M059J (cell line): ENCODE results near the gene DYSF. TPM values are rescaled to one million over a fixed set of nuclear protein-coding genes. Genes with fewer than 3 reads are reported as not detected.

Experiments used
- DNase-seq: peaks from one replicate; pipeline ENCODE4 v3.0.0-alpha.2; 2012; ENCODE audit warnings: low read depth
- total RNA-seq: library from RNA; depleted of rRNA; stranded (reverse); fragments of >200 nt; shearing (Covaris generic); gene quantifications from 2 replicates; pipeline ENCODE4 v1.2.3, GENCODE V29; 2014

The DYSF gene
- total RNA-seq, 1 experiment from 2014 or later, result 0.81 TPM

- no peak for DNase-seq
Observed at GRCh38 chr2:71602581-71602980, 149.2 kb downstream of the DYSF start.

- no peak for DNase-seq
Observed at GRCh38 chr2:71603311-71603811, 150.0 kb downstream of the DYSF start.

GRCh38 chr2:71603851-71604725, 150.7 kb downstream of the DYSF start:
- no peak for DNase-seq

- no peak for DNase-seq
Observed at GRCh38 chr2:71604726-71605120, 151.4 kb downstream of the DYSF start.

- no peak for DNase-seq
Observed at GRCh38 chr2:71605173-71605641, 151.8 kb downstream of the DYSF start.

- DNase-seq, result no peak
Observed at GRCh38 chr2:71605781-71606241, 152.4 kb downstream of the DYSF start.

GRCh38 chr2:71606244-71606643, 152.9 kb downstream of the DYSF start:
- DNase-seq, result no peak

- DNase-seq, result no peak
Observed at GRCh38 chr2:71607151-71607889, 154.0 kb downstream of the DYSF start.

GRCh38 chr2:71608034-71608433, 154.7 kb downstream of the DYSF start:
- no peak for DNase-seq

- no peak for DNase-seq
Observed at GRCh38 chr2:71608441-71608840, 155.1 kb downstream of the DYSF start.

- DNase-seq, result no peak
Observed at GRCh38 chr2:71609029-71609428, 155.7 kb downstream of the DYSF start.

GRCh38 chr2:71609441-71609840, 156.1 kb downstream of the DYSF start:
- peak; percentile 83 for DNase-seq

GRCh38 chr2:71609958-71610357, 156.6 kb downstream of the DYSF start:
- DNase-seq, result peak; percentile 53

GRCh38 chr2:71610671-71611070, 157.3 kb downstream of the DYSF start:
- no peak for DNase-seq

GRCh38 chr2:71611247-71611646, 157.9 kb downstream of the DYSF start:
- no peak for DNase-seq

- DNase-seq, result no peak
Observed at GRCh38 chr2:71611781-71612527, 158.6 kb downstream of the DYSF start.

- DNase-seq, result no peak
Observed at GRCh38 chr2:71612581-71613402, 159.4 kb downstream of the DYSF start.

GRCh38 chr2:71613403-71613952, 160.1 kb downstream of the DYSF start:
- no peak for DNase-seq

- DNase-seq, result no peak
Observed at GRCh38 chr2:71613953-71614925, 160.9 kb downstream of the DYSF start.
